ENCODE measurements around the gene LYZL6.
"Not testable (repeated sequence)": the region's sequence is repeated elsewhere in the genome, so short reads cannot be mapped to it uniquely, and the experiment has no call there.

LYZL6 gene

DNA sequence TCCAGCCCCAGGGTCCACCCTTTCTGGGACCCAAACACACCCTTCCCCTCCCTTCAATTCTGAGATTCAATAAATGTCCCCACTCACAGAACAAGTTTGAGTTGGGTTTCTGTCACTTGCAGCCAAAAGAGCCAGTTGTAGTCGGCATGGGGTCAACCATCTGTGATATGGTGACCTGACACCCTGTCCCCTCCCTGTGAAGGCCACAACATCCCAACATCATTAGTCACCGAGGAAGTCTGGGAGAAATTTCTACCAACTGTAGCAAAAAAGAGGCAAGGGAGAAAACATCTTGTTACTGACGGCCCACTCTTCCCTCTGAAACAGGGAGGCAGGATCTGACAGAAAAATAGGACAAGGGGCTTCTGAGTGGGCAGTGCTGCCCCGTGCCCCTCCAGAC, 638 bp upstream of the LYZL6 start:
- no peak for DNase-seq

- DNase-seq = no peak
Measured at GRCh38 chr17:35942588-35943186, 826 bp downstream of the LYZL6 start.

DNA sequence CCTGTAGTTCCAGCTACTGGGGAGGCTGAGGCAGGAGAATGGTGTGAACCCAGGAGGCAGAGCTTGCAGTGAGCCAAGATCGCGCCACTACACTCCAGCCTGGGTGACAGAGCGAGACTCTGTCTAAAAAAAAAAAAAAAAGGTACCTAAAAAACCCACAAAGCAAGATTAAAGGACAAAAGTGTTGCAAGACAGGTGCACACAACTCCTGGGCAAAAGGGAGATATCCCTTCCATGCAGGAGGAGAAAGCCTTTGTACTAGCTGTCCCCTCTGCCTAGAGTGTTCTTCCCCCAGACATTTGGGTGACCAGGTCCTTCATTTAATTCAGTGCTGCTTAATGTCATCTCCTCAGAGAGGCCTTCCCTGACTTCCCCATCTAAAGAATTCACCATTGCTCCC, 5.0 kb downstream of the LYZL6 start:
- not testable (repeated sequence) for DNase-seq

GRCh38 chr17:35936063-35936462, 7.5 kb downstream of the LYZL6 start:
- DNase-seq = no peak

- DNase-seq = no peak
Measured at GRCh38 chr17:35934760-35935159, 8.8 kb downstream of the LYZL6 start.

DNA sequence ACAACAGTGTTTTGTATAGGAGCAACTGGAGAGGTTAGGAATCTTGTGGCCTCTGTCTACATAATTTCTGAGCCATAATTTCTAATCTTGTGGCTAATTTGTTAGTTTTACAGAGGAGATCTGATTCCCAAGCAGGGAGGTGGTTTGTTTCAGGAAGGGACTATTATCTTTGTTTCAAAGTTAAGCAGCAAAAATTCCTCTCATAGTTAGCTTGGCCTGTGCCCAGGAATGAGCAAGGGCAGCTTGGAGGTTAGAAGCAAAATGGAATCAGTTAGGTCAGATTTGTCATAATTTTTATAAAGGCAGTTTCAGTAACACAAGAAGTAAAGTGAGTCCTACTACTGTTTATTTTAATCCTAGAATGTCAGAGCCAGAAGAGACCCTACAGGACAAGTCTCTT, 10.9 kb downstream of the LYZL6 start:
- DNase-seq = no peak

DNA sequence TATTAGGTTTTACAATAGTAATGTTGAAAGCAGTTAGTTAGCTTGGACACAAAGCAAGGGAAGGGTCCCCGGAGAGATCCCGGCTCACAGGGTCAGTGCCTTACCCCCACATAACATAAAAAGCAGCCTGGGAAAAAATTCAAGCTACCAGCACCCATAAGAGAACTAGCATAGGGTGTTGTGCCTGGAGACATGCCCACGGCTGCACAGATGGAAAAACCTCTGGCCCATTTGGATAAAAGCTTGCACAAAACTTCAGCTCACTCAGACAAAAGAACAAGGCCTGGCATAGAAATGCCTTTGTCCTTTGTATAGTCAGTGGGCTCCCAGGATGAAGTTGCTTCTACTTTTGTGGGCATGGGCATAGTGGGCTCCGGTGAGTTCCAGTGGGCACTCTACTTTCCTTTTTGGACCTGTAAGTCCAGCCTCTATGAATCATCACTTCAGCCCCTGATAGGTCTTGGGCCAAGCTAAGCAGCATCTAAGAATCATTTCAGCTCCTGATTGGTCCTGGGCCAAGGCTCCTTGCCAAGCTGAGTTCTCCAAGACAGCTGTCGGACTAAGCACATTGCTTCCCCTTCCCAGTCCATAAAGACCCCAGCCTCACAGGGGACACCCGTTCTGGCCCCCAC, 11.6 kb downstream of the LYZL6 start:
- DNase-seq = no peak

- DNase-seq = peak; percentile 95
Measured at GRCh38 chr17:35930211-35931065, 13.1 kb downstream of the LYZL6 start, which contains the start of gene RDM1. RDM1 (minus strand) TSS chr17:35930773; CDS start chr17:35930727, 46 bp downstream.

DNA sequence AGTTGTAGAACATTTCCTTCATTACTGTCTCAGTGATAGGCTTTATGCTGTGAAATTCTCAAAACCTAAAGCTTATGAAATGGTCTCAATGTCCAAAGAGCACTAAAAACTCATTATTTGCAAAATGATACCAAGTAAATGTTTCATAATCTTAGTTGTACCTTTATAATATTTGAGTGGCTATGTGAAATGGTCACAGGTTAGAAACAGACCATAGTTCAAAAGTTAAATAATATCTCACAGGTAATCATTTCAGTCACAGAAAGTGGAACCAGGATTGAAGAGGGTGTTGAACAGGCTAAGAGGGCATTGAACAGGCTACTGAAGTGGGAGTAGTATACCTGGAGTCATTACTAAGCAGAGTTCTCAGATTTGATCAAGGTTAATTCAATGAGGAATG, 15.8 kb downstream of the LYZL6 start:
- no peak for DNase-seq

DNA sequence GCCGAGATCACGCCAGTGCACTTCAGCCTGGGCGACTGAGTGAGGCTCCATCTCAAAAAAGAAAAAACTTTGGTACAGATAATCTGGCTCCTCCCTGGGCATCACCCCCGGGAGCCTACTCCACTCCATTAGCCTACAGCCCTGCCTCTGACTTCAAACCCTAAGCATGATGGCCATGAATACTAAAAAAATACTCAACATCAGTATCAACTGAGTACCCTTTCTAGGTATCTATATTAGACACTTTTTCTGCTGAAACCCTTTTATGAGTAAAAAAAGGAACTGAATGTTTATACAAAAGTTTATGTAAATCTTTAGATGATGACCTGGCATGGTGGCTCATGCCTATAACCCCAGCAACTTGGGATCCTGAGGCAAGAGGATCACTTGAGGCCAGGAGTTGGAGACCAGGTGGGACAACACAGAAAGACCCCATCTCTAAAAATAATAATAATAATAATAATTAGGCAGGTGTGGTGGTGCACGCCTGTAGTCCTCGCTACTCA, 19.9 kb downstream of the LYZL6 start:
- no peak for DNase-seq

DNA sequence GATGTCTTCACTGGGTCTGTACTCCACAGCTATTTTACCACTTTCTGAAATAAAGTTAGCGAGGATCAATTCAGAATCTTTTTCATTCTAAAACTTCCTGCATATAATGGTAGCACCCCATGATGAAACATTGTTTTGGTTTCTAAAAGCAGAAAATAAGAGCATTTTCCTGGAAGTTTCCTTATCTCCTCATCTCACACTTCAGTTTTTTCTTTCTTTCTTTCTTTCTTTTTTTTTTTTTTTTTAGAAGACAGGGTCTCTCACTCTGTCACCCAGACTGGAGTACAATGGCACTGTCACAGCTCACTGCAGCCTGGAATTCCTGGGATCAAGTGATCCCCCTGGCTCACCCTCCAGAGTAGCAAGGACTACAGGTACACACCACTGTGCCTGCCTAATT, 23.3 kb downstream of the LYZL6 start:
- DNase-seq = no peak

- no peak for DNase-seq
Measured at GRCh38 chr17:35918665-35919064, 24.8 kb downstream of the LYZL6 start.

GRCh38 chr17:35917519-35918213, 25.8 kb downstream of the LYZL6 start:
- no peak for DNase-seq

DNA sequence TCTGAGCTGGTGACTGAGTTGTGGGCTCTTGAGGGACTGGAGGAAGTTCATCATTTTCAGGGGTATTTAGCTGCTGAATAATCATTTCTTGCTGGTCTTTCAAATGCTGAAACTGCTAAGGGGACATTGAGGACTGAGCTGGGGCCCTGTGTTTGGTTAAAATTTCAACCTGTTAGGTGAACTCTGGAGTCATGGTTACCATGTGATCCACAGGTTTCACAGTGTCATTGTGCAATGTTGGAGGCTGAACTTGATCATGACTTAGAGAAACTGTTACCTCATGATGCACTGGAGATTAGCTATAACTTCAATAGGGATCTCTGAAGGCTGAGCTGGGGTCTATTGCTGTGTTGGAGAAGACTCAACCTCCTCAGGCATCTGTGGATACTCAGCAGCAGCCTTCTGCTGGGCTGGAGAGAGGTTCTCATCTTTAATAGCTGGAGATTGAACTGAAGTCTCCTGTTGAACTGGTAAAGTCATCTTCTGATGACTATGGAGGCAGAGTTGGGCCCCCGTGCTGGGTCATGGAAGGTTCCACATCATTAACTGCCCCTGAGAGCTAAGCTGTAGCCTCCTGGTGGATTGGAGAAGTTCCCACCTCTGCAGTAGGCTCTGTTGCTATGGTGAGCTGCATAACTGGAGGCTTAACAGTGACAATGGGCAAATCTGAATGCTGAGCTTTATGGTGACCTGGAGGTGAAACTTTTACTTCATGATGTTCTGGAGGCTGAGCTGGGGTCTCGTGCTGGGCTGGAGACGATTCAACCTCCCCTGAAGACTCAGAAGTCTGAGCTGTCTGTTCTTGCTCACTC, 28.2 kb downstream of the LYZL6 start:
- no peak for DNase-seq

- no peak for DNase-seq
Measured at GRCh38 chr17:35914354-35914753, 29.2 kb downstream of the LYZL6 start.

- no peak for DNase-seq
Measured at GRCh38 chr17:35913609-35914008, 29.9 kb downstream of the LYZL6 start.

GRCh38 chr17:35912942-35913341, 30.6 kb downstream of the LYZL6 start:
- no peak for DNase-seq

DNA sequence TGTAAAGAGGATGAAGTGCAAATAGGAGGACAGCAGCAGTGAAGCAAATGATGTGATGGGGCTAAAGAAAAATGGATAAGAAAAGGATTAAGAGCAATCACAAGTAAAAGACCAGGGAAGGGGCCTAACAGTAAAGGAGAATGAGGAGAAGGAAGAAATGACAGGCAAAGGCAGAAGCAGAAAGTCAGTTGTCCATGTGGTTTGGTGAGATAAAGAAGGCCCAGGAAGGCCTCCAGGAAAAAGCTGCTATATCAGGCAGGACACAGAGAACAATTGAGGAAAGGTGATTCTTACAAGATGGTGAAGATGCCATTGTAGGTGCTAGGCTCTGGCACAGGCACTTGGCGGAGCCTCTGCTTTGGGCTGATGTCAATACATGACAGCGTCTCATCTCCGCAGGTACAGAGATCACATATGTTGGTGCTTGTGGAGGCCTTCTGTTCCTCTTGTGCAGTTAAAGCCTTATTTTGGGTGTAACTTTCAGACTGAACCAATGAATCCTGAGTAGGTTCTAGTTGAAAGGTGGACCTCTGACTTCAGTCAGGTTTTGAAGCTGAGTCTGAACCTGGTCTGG, 31.1 kb downstream of the LYZL6 start:
- no peak for DNase-seq

GRCh38 chr17:35909408-35909807, 34.1 kb downstream of the LYZL6 start:
- no peak for DNase-seq

DNA sequence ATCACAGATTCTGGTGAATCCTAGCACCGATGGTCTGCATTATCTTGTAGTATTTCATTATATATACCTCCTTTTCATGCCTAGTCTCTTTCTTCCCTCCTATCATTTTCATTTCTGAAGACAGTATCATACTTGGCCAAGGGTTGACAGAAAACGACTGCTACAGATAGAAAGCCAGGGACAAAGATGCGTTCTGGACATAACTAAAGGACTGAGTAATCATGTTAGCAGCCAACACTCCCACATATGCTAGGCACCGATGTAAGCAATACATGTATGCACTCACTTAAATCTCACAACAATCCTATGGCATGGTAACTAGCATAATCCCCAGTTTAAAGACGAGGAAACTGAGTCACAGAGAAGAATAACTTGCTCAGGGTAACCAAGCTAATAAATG, 35.8 kb downstream of the LYZL6 start:
- no peak for DNase-seq

DNA sequence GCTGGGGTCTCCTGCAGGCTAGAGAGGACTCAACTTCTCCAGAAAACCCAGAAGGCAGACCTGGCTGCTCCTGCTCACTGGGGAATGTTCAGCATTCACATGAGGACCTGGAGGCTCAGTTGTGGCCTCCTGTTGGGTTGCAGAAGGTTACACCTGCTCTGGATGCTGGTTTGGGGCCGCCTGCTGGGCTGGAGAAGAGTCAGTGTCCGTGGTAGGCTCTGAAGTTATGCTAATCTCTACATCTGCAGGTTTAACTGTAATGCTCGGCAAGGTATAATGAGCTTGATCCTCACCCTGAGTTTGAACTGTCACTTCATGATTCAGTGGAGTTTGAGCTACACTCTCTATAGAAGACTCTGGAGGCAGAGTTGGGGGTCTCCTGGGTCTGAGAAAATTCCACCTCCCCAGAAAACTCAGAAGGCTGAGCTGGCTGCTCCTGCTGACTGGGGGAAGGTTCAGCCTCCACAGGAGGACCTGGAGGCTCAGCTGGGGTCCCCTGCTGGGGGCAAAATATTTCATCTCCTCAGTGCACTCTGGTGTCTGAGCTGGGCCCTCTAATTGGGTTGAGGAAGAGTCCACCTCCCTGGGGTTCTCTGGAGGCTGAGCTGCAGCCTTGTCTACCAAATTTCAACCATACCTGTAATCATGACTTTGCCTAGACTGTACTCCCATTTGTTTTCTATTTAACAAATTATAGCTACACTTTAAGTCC, 36.4 kb downstream of the LYZL6 start:
- DNase-seq = no peak
